Kidney epithelial cell (primary cell): ENCODE data around the gene SCAMP4. TPM values are rescaled to one million over a fixed set of nuclear protein-coding genes. Genes with fewer than 3 reads are reported as not detected.
A peak's percentile ranks its signal among the peaks of the same experiment; 100 is the strongest.

ENCODE experiments used
- DNase-seq: peaks from one replicate; pipeline ENCODE4 v3.0.0-alpha.2; 2010; ENCODE audit warnings: low read depth
- H3K27me3 ChIP-seq: 2 replicates; pipeline ENCODE4 v1.6.0; 2011; ENCODE audit warnings: low read length; ENCODE audit not compliant: control insufficient read depth, insufficient read depth
- H3K36me3 ChIP-seq: 2 replicates; pipeline ENCODE4 v1.5.1; 2011; ENCODE audit warnings: low read length; ENCODE audit not compliant: control insufficient read depth, insufficient read depth
- H3K4me3 ChIP-seq: 2 replicates; pipeline ENCODE4 v1.5.1; 2011; ENCODE audit warnings: low read depth, mild to moderate bottlenecking, control low read depth, low read length
- total RNA-seq: library from RNA; depleted of rRNA; stranded (reverse); fragments of >200 nt; gene quantifications from 2 replicates; pipeline ENCODE4 v1.2.3, GENCODE V29; 2015
- TF ChIP-seq, protein P1 (sequence below): IDR thresholded peaks from 2 replicates; pipeline ENCODE4 v1.5.1; 2011; ENCODE audit warnings: mild to moderate bottlenecking, moderate library complexity, low read length, control low read depth, inconsistent platforms; ENCODE audit not compliant: insufficient read depth, poor library complexity, severe bottlenecking

SCAMP4 gene
- total RNA-seq, 1 donor from 2014 or later: 178 TPM

DNA sequence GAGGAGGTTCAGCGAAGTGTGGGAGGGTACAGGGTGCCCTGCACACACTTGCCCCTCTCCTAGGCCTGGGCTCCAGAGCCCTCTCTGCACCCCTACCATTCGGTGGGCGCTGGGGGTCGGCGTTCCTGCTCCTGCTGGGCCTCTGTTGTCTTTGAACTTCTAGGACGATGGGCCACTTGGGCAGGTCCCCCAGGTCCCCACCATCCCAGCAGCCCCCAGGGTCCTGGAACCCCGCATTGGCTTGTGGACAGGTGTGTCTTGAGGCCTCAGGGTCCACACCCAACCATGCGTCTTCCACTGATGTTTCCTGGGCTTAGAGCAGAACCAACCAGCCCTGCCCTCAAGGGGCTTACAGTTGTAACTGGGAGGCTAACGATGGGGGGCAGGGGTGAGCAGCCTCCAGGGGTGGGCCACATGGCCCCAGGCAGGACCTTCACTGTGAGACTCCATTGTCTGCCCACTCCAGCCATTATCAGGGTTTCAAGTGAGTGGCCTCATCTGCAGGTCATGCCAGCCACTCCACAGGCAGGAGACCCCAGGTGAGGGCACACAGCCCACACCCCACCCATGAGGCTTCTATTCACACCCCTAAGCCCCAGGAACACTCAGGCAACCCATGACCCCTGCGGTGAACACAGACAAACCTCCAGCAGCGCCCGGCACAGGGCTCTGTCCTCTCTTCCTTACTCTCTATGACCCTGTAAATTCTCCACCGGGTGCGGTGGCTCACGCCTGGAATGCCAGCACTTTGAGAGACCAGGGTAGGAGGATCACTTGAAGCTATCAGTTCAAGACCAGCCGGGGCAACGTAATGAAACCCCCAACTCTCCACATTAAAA, 39.8 kb upstream of the SCAMP4 start:
- DNase-seq: no peak
- Histone ChIP-seq H3K36me3 (no peaks in the 10 kb centered on the region), H3K4me3 (peak overlapping the region; percentile 83), H3K27me3 (no peaks in the 10 kb centered on the region)
- TF ChIP-seq, protein P1, sequence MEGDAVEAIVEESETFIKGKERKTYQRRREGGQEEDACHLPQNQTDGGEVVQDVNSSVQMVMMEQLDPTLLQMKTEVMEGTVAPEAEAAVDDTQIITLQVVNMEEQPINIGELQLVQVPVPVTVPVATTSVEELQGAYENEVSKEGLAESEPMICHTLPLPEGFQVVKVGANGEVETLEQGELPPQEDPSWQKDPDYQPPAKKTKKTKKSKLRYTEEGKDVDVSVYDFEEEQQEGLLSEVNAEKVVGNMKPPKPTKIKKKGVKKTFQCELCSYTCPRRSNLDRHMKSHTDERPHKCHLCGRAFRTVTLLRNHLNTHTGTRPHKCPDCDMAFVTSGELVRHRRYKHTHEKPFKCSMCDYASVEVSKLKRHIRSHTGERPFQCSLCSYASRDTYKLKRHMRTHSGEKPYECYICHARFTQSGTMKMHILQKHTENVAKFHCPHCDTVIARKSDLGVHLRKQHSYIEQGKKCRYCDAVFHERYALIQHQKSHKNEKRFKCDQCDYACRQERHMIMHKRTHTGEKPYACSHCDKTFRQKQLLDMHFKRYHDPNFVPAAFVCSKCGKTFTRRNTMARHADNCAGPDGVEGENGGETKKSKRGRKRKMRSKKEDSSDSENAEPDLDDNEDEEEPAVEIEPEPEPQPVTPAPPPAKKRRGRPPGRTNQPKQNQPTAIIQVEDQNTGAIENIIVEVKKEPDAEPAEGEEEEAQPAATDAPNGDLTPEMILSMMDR: no peak

DNA sequence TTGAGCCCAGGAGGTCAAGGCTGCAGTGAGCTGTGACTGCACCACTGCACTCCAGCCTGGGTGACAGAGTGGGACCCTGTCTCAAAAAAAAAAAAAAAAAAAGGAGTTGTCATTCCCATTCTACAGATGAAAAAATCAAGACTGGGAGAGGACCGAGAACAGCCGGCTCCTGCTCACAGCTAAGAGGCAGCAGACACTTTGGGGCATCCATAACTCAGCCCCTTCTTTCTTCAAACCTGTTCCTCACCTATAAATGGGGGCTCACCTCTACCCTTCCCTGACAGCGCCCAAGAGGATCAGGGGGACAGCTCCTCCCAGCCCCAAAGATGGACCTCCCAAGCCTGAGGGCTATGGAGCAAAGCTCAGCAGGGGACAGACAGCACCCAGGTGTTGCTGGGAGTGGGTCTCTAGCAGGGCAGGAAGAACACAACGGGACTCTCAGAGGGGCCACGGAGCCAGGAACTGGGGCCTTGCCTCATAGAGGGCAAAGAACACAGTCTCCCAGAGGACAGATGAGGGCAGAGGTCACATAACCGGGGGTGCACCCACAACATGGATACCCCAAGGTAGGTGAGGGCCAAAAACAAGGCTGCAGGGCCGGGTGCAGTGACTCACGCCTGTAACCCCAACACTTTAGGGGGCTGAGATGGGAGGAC, 38.4 kb upstream of the SCAMP4 start:
- Histone ChIP-seq H3K4me3 (no peak overlapping the region), H3K27me3 (no peaks in the 10 kb centered on the region), H3K36me3 (no peaks in the 10 kb centered on the region)
- DNase-seq: no peak
- TF ChIP-seq, protein P1: no peak

DNA sequence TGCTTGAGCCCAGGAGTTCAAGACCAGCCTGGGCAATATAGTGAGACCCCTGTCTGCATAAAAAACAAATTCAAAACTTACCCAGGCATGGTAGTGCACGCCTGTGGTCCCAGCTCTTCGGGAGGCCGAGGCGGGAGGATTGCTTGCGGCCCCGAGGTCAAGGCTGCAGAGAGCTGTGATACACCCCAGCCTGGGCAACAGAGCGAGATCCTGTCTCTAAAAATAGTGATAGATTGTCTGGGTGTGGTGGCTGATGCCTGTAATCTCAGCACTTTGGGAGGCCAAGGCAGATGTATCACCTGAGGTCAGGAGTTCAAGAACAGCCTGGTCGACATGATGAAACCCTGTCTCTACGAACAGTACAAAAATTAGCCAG, 37.9 kb upstream of the SCAMP4 start:
- H3K4me3 ChIP-seq: no peak overlapping the region
- no peaks in the 10 kb centered on the region for H3K36me3 ChIP-seq
- H3K27me3 ChIP-seq: no peaks in the 10 kb centered on the region
- DNase-seq: no peak
- TF ChIP-seq, protein P1: no peak

DNA sequence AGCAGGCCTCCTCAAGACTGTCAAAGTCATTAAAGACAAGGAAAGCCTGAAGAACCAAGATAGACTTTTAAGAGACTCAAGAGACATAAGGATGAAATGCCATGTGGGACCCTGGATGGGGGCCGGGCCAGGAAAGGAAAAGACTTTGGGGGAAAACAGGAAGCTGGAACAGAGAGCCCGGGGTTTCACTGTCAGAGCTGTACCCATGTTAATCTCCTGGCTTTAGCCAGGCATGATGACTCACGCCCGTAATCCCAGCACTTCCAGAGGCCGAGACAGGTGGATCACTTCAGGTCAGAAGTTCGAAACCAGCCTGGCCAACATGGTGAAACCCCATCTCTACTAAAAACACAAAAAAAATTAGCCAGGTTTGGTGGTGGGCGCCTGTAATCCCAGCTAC, 36.2 kb upstream of the SCAMP4 start:
- H3K36me3 ChIP-seq: peaks cover 2% of the 10 kb centered on the region
- TF ChIP-seq, protein P1: no peak
- DNase-seq: no peak
- H3K4me3 ChIP-seq: no peak overlapping the region
- H3K27me3 ChIP-seq: no peaks in the 10 kb centered on the region

DNA sequence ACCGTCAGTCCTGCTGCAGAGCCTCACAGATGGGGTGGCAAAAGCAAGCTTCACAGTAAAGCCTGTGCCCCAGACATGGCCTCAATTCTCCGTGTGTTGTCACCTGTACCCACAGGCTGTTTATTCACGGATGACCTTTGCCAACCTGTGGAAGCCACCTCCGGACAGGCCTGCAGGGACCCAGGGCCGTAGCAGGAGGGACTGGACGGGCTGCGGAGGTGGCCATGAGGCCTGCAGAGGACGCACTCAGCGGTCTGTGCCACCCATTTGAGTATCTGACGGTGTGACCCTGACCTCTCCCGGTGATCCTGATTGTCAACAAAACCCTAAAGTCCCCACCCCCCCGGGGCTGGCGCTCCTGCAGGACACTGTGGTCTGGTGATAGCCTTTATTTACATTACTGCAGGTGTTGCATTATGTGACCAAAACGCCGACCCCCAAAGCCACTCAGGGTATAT, 34.0 kb upstream of the SCAMP4 start:
- TF ChIP-seq, protein P1: no peak
- H3K4me3 ChIP-seq: no peak overlapping the region
- H3K27me3 ChIP-seq: no peaks in the 10 kb centered on the region
- H3K36me3 ChIP-seq: peaks cover 2% of the 10 kb centered on the region
- DNase-seq: no peak
